Measurements from ENCODE around the gene DPP6.

The DPP6 gene

GRCh38 chr7:154415709-154416399 lies 363.7 kb downstream of the DPP6 start:
- TF ChIP-seq, protein P1, sequence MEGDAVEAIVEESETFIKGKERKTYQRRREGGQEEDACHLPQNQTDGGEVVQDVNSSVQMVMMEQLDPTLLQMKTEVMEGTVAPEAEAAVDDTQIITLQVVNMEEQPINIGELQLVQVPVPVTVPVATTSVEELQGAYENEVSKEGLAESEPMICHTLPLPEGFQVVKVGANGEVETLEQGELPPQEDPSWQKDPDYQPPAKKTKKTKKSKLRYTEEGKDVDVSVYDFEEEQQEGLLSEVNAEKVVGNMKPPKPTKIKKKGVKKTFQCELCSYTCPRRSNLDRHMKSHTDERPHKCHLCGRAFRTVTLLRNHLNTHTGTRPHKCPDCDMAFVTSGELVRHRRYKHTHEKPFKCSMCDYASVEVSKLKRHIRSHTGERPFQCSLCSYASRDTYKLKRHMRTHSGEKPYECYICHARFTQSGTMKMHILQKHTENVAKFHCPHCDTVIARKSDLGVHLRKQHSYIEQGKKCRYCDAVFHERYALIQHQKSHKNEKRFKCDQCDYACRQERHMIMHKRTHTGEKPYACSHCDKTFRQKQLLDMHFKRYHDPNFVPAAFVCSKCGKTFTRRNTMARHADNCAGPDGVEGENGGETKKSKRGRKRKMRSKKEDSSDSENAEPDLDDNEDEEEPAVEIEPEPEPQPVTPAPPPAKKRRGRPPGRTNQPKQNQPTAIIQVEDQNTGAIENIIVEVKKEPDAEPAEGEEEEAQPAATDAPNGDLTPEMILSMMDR (IDR thresholded peaks at IDR 0.05; ENCODE audit: insufficient read depth, low read length, poor library complexity, severe bottlenecking) = no peak
- no peak for DNase-seq (ENCODE audit: extremely low read depth, insufficient read length)
- Histone ChIP-seq H3K36me3 (ENCODE audit: control insufficient read depth, insufficient read depth, low read length) (no peaks in the 10 kb centered on the region), H3K4me3 (replicated peaks; ENCODE audit: low read depth, low read length) (no peak overlapping the region), H3K27me3 (replicated peaks; ENCODE audit: control insufficient read depth, insufficient read depth, low read length) (no peaks in the 10 kb centered on the region)

DNA sequence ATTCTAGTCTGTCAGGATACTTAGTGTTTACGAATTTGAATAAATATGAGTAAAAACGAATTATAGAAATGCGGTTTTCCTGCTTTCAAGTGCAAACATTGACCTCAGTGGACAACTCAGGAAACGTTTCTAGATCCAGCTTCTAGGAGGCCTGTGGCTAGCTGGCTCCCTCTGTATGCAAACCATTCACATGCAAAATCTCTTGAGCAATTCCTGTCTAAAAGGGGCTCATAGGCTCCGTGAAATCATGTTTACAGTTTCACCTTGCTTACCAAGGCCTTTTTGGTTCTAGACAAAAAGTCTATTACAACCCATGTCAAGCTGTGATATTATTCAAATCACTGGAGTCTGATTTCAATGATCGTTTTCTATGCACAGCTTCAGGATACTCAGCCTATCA lies 364.5 kb downstream of the DPP6 start:
- Histone ChIP-seq H3K36me3 (ENCODE audit: control insufficient read depth, insufficient read depth, low read length) (no peaks in the 10 kb centered on the region), H3K27me3 (replicated peaks; ENCODE audit: control insufficient read depth, insufficient read depth, low read length) (no peaks in the 10 kb centered on the region), H3K4me3 (replicated peaks; ENCODE audit: low read depth, low read length) (no peak overlapping the region)
- TF ChIP-seq, protein P1 (IDR thresholded peaks at IDR 0.05; ENCODE audit: insufficient read depth, low read length, poor library complexity, severe bottlenecking) = no peak
- no peak for DNase-seq (ENCODE audit: extremely low read depth, insufficient read length)

DNA sequence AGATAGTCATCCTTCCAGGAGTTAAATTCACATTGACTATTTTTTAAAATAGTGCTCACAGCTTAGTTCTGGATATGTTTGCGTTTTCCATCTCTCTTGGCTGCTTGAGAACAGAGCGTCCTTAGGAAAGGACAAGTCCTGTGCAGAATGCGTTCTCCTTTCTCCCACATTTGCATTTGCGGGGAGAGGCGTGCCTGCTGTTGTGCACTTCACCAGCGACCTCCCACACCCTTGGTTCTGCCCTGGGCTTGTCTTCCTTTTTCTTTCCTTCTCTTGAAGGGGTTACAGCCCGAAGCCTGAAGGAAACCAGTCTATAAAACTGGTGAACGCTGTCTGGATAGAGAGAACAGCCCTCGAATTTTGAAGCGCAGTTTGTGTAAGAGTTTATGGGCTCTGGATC lies 367.1 kb downstream of the DPP6 start:
- Histone ChIP-seq H3K36me3 (ENCODE audit: control insufficient read depth, insufficient read depth, low read length) (no peaks in the 10 kb centered on the region), H3K27me3 (replicated peaks; ENCODE audit: control insufficient read depth, insufficient read depth, low read length) (no peaks in the 10 kb centered on the region), H3K4me3 (replicated peaks; ENCODE audit: low read depth, low read length) (no peak overlapping the region)
- DNase-seq (ENCODE audit: extremely low read depth, insufficient read length) = no peak
- TF ChIP-seq, protein P1 (IDR thresholded peaks at IDR 0.05; ENCODE audit: insufficient read depth, low read length, poor library complexity, severe bottlenecking) = no peak

GRCh38 chr7:154423231-154423630 lies 371.0 kb downstream of the DPP6 start:
- no peak for DNase-seq (ENCODE audit: extremely low read depth, insufficient read length)
- TF ChIP-seq, protein P1 (IDR thresholded peaks at IDR 0.05; ENCODE audit: insufficient read depth, low read length, poor library complexity, severe bottlenecking) = no peak
- no peaks in the 10 kb centered on the region for H3K27me3 ChIP-seq (replicated peaks; ENCODE audit: control insufficient read depth, insufficient read depth, low read length)

GRCh38 chr7:154424350-154424749 lies 372.2 kb downstream of the DPP6 start:
- Histone ChIP-seq H3K36me3 (ENCODE audit: control insufficient read depth, insufficient read depth, low read length) (no peaks in the 10 kb centered on the region), H3K27me3 (replicated peaks; ENCODE audit: control insufficient read depth, insufficient read depth, low read length) (no peaks in the 10 kb centered on the region), H3K4me3 (replicated peaks; ENCODE audit: low read depth, low read length) (no peak overlapping the region)
- TF ChIP-seq, protein P1 (IDR thresholded peaks at IDR 0.05; ENCODE audit: insufficient read depth, low read length, poor library complexity, severe bottlenecking) = no peak
- DNase-seq (ENCODE audit: extremely low read depth, insufficient read length) = no peak

More at GRCh38 chr7:154423231-154423630, 371.0 kb downstream of the DPP6 start:
- no peaks in the 10 kb centered on the region for H3K36me3 ChIP-seq (ENCODE audit: control insufficient read depth, insufficient read depth, low read length)
- H3K4me3 ChIP-seq (replicated peaks; ENCODE audit: low read depth, low read length) = no peak overlapping the region

DNA sequence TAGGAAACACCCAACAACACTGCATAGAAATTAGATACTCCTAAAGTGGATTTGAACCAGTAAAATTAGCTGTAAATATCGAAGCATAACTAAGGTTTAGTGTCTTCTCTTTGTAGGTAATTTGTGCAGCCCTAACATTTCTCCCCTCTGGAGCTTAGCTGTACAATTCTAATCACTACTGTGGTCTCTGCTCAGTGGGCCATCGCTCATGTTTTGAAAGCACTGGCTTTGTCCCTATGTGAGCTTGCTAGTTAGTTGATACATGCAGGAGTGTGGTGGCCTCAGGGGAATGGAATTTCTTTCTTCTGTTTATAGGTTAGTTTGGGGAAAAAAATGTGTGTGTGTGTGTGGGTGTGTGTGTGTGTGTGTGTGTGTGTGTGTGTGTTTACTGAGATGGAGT lies 373.1 kb downstream of the DPP6 start:
- no peak for DNase-seq (ENCODE audit: extremely low read depth, insufficient read length)
- no peak overlapping the region for H3K4me3 ChIP-seq (replicated peaks; ENCODE audit: low read depth, low read length)

More for the DNA sequence above, 373.1 kb downstream of the DPP6 start:
- TF ChIP-seq, protein P1 (IDR thresholded peaks at IDR 0.05; ENCODE audit: insufficient read depth, low read length, poor library complexity, severe bottlenecking) = no peak
- H3K27me3 ChIP-seq (replicated peaks; ENCODE audit: control insufficient read depth, insufficient read depth, low read length) = no peaks in the 10 kb centered on the region
- H3K36me3 ChIP-seq (ENCODE audit: control insufficient read depth, insufficient read depth, low read length) = no peaks in the 10 kb centered on the region

All from GM06990 (cell line).